HFF-Myc (cell line): ENCODE measurements around the gene PARP12.

Experiments used
- DNase-seq: peaks from one replicate; pipeline ENCODE4 v3.0.0-alpha.2; 2011; ENCODE audit warnings: low read depth; ENCODE audit errors: extremely low read depth
- H3K4me3 ChIP-seq: replicated peaks from 2 replicates; pipeline ENCODE4 v1.5.1; 2011; ENCODE audit warnings: low read depth, mild to moderate bottlenecking, control low read depth, low read length
- CTCF ChIP-seq: IDR thresholded peaks from 2 replicates; pipeline ENCODE4 v1.5.1; 2012; ENCODE audit warnings: mild to moderate bottlenecking, low read depth, low read length, control low read depth; ENCODE audit errors: missing control alignments

The PARP12 gene

DNA sequence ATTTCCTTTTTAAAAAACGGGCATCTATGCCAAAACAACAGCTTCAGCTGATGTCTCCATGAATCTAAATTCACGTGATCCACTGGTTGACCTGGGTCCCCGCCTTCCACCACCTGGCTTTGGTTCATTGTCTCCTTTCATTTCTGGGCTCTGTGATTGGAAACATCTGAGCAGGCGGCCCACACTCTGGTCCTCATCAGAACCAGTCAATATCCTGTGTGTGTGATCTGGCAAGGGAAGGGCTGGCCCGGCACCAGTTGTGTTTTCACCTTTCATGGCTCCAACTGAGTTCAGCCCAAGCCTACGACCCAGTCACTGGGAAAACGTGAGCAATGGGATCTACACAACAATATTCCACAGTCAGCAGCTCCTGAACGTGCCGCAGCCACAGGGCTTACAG is 46.2 kb downstream of the PARP12 start:
- H3K4me3 ChIP-seq, result no peak overlapping the region
- DNase-seq, result no peak
- TF ChIP-seq CTCF, result no peak

DNA sequence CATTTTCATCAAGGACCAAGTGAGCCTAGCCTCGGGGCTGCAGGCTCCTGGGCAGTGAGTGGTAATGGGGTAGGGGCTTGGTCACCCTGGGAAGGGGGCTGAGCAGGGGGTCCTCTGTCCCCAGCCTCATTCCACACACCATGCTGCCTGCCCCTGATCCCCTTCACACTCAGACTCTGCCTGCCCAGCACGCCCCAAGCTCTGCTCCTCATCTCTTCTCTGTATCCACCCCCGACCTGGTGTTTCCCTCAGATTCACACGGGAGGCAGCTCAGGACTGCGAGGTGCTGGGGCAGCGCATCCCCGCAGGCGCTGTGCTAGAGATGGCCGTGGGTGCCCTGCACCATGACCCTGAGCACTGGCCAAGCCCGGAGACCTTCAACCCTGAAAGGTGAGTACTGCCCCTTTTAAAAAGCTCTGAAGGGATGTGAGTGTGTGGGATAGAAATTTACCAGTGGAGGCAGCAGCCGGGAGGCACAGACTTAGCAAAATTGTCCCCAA is 47.2 kb downstream of the PARP12 start:
- H3K4me3 ChIP-seq, result no peak overlapping the region
- no peak for DNase-seq
- TF ChIP-seq CTCF, result no peak

GRCh38 chr7:140014123-140014522 is 48.6 kb downstream of the PARP12 start:
- DNase-seq, result no peak
- no peak overlapping the region for H3K4me3 ChIP-seq
- no peak for TF ChIP-seq CTCF

GRCh38 chr7:140013676-140014075 is 49.1 kb downstream of the PARP12 start:
- DNase-seq, result no peak
- H3K4me3 ChIP-seq, result no peak overlapping the region
- TF ChIP-seq CTCF, result no peak

- no peak for DNase-seq
- TF ChIP-seq CTCF, result no peak
- H3K4me3 ChIP-seq, result no peak overlapping the region
Observed at GRCh38 chr7:140010194-140010895, 52.4 kb downstream of the PARP12 start.

DNA sequence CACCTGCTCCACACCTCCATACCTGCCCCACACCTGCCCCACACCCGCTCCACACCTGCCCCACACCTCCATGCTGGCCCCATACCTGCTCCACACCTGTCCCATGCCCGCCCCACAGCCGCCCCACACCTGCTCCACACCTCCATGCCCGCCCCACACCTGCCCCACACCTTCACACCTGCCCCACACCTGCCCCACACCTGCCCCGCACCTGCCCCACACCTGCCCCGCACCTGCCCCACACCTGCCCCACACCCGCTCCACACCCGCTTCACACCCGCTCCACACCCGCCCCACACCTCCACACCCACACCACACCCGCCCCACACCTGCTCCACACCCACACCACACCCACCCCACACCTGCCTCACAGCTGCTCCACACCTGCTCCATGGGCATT is 53.0 kb downstream of the PARP12 start:
- no peak overlapping the region for H3K4me3 ChIP-seq
- no peak for TF ChIP-seq CTCF
- DNase-seq, result no peak
